ENCODE data around the gene TLCD2. TPM values are rescaled to one million over a fixed set of nuclear protein-coding genes. Genes with fewer than 3 reads are reported as not detected.
"Not testable (repeated sequence)": the region's sequence is repeated elsewhere in the genome, so short reads cannot be mapped to it uniquely, and the experiment has no call there.

TLCD2 gene
- total RNA-seq, 2 donors from 2014 or later, result 0.70 to 1.8 TPM

DNA sequence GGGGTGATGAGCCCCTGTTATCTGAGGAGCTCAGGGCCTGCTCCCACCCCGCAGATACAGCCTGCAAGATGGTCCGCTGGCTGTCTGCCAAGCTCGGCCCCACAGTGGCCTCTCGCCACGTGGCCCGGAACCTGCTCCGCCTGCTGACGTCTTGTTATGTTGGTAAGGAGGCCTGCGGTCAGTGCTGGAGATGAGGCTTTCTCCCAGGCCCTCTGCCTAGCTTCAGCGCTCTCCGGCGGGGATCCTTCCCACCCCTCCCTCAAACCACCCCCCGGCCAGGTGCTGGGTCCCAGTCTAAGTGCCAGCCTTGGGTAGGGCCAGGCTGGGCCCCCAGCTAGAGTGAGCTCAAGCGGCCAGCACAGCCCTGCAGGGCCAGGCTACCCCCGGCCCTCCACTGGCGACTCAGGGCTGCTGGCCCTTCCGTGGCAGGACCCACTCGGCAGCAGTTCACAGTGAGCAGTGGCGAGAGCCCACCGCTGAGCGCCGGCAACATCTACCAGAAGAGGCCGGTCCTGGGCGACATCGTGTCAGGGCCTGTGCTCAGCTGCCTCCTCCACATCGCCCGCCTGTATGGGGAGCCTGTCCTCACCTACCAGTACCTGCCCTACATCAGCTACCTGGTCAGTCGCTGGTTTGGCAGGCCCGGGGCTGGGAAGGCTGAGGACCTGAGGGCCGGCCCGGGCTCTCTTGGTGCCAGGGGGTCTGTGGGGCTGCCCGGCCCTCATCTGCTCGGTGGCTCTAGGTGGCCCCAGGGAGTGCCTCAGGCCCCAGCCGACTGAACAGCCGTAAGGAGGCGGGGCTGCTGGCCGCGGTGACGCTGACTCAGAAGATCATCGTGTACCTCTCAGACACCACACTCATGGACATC lies 20.4 kb upstream of the TLCD2 start:
- H3K4me1 Mint-ChIP-seq (ENCODE audit: low read depth), result peaks cover 19% of the 10 kb centered on the region
- H3K4me3 Mint-ChIP-seq, result no peak overlapping the region
- H3K27ac Mint-ChIP-seq, result no peak overlapping the region
- DNase-seq, result no peak
- H3K27me3 Mint-ChIP-seq (ENCODE audit: low read depth), result no peaks in the 10 kb centered on the region
- no peaks in the 10 kb centered on the region for H3K9me3 Mint-ChIP-seq
- no peaks in the 10 kb centered on the region for H3K36me3 Mint-ChIP-seq (ENCODE audit: insufficient read depth in 2 of 2)
- ATAC-seq (replicated peaks in 1 of 2), result peak in 1 of 2 donors; percentile 13

DNA sequence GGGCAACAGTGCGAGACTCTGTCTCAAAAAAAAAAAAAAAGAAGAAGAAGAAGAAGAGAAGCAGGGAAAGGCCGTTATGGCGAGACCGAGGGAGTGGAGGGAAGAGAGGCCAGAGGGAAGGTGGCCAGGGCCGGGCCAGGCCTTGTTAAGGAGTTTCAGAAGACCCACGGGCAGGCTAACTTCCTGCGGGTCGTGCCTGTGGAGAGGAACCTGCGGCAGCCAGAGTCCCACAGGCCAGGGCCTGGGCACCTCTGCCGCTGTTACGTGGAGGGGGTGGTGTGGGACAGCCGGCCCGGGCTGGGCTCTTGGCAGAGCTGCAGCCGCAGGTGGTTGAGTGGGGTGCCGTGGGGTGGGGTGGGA lies 19.8 kb upstream of the TLCD2 start:
- H3K27ac Mint-ChIP-seq, result peak overlapping the region; percentile 42
- no peak for ATAC-seq (replicated peaks in 1 of 2)
- DNase-seq, result no peak
- H3K27me3 Mint-ChIP-seq (ENCODE audit: low read depth), result no peaks in the 10 kb centered on the region
- H3K36me3 Mint-ChIP-seq (ENCODE audit: insufficient read depth in 2 of 2), result no peaks in the 10 kb centered on the region
- no peak overlapping the region for H3K4me3 Mint-ChIP-seq
- peaks cover 22% of the 10 kb centered on the region for H3K4me1 Mint-ChIP-seq (ENCODE audit: low read depth)
- H3K9me3 Mint-ChIP-seq, result no peaks in the 10 kb centered on the region

DNA sequence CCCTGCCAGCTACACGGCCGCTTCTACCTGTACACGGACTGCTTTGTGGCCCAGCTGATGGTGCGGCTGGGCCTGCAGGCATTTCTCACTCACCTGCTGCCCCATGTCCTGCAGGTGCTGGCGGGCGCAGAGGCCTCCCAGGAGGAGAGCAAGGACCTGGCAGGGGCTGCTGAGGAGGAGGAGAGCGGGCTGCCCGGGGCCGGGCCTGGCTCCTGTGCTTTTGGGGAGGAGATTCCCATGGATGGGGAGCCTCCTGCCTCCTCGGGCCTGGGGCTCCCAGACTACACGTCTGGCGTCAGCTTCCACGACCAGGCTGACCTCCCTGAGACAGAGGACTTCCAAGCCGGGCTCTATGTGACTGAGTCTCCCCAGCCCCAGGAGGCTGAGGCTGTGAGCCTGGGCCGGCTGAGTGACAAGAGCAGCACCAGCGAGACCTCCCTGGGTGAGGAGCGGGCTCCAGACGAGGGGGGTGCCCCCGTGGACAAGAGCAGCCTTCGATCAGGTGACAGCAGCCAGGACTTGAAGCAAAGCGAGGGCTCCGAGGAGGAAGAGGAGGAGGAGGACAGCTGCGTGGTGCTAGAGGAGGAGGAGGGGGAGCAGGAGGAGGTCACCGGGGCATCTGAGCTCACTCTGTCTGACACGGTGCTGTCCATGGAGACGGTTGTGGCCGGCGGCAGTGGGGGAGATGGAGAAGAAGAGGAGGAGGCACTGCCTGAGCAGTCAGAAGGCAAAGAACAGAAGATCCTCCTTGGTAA lies 17.9 kb upstream of the TLCD2 start:
- DNase-seq (no peak), ATAC-seq (replicated peaks in 1 of 2) (no peak)
- Mint-ChIP-seq H3K4me1 (ENCODE audit: low read depth) (peaks cover 32% of the 10 kb centered on the region), H3K36me3 (ENCODE audit: insufficient read depth in 2 of 2) (no peaks in the 10 kb centered on the region), H3K4me3 (no peak overlapping the region), H3K27me3 (ENCODE audit: low read depth) (no peaks in the 10 kb centered on the region), H3K9me3 (no peaks in the 10 kb centered on the region), H3K27ac (no peak overlapping the region)

DNA sequence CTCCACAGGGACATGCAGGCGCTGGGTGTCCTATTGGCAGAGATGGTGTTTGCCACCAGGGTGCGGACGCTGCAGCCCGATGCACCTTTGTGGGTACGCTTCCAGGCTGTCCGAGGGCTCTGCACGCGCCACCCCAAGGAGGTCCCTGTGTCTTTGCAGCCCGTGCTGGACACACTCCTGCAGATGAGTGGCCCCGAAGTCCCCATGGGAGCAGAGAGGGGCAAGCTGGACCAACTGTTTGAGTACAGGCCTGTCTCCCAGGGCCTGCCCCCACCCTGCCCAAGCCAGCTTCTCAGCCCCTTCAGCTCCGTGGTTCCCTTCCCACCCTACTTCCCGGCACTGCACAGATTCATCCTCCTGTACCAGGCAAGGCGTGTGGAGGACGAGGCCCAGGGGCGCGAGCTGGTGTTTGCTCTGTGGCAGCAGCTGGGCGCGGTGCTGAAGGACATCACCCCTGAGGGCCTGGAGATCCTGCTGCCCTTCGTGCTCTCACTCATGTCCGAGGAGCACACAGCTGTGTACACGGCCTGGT lies 17.1 kb upstream of the TLCD2 start:
- no peak overlapping the region for H3K27ac Mint-ChIP-seq
- ATAC-seq (replicated peaks in 1 of 2) (no peak), DNase-seq (no peak)
- H3K4me1 Mint-ChIP-seq (ENCODE audit: low read depth), result peaks cover 38% of the 10 kb centered on the region
- H3K9me3 Mint-ChIP-seq, result no peaks in the 10 kb centered on the region
- H3K4me3 Mint-ChIP-seq, result no peak overlapping the region
- H3K36me3 Mint-ChIP-seq (ENCODE audit: insufficient read depth in 2 of 2), result no peaks in the 10 kb centered on the region
- no peaks in the 10 kb centered on the region for H3K27me3 Mint-ChIP-seq (ENCODE audit: low read depth)

DNA sequence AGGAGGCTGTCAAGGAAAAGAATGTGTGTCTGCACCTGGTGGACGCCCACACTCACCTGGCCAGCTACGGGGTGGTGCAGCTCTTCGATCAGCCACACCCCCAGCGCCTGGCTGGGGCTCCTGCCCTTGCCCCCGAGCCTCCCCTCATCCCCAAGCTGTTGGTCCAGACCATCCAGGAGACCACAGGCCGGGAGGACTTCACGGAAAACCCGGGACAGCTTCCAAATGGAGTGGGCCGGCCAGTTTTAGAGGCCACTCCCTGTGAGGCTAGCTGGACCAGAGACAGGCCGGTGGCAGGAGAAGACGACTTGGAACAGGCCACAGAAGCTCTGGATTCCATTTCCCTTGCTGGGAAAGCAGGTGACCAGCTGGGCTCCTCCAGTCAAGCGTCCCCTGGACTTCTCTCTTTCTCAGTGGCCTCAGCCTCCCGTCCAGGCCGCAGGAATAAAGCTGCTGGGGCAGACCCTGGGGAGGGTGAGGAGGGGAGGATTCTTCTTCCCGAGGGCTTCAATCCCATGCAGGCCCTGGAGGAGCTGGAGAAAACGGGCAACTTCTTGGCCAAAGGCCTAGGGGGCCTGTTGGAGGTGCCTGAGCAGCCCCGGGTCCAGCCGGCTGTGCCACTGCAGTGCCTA lies 16.6 kb upstream of the TLCD2 start:
- Mint-ChIP-seq H3K4me3 (peak overlapping the region in 1 of 2 donors; percentile 37), H3K4me1 (ENCODE audit: low read depth) (peaks cover 38% of the 10 kb centered on the region), H3K9me3 (no peaks in the 10 kb centered on the region), H3K27me3 (ENCODE audit: low read depth) (no peaks in the 10 kb centered on the region), H3K36me3 (ENCODE audit: insufficient read depth in 2 of 2) (no peaks in the 10 kb centered on the region), H3K27ac (no peak overlapping the region)
- no peak for DNase-seq
- ATAC-seq (replicated peaks in 1 of 2), result no peak

DNA sequence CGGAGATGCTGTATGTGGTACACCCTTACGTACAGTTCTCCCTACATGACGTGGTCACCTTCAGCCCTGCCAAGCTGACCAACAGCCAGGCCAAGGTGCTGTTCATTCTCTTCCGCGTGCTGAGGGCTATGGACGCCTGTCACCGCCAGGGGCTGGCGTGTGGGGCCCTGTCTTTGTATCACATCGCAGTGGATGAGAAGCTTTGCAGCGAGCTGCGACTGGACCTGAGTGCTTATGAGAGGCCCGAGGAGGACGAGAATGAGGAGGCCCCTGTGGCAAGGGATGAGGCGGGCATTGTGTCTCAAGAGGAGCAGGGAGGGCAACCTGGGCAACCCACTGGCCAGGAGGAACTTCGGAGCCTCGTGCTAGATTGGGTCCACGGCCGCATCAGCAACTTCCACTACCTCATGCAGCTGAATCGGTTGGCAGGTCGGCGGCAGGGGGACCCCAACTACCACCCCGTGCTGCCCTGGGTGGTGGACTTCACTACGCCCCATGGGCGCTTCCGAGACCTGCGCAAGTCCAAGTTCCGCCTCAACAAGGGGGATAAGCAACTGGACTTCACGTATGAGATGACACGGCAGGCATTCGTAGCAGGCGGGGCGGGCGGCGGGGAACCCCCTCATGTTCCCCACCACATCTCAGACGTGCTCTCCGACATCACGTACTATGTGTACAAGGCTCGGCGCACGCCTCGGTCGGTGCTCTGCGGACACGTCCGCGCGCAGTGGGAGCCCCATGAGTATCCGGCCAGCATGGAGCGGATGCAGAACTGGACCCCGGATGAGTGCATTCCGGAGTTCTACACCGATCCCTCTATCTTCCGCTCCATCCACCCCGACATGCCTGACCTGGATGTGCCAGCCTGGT lies 15.7 kb upstream of the TLCD2 start:
- Mint-ChIP-seq H3K36me3 (ENCODE audit: insufficient read depth in 2 of 2) (no peaks in the 10 kb centered on the region), H3K9me3 (no peaks in the 10 kb centered on the region)
- no peak for ATAC-seq (replicated peaks in 1 of 2)

DNA sequence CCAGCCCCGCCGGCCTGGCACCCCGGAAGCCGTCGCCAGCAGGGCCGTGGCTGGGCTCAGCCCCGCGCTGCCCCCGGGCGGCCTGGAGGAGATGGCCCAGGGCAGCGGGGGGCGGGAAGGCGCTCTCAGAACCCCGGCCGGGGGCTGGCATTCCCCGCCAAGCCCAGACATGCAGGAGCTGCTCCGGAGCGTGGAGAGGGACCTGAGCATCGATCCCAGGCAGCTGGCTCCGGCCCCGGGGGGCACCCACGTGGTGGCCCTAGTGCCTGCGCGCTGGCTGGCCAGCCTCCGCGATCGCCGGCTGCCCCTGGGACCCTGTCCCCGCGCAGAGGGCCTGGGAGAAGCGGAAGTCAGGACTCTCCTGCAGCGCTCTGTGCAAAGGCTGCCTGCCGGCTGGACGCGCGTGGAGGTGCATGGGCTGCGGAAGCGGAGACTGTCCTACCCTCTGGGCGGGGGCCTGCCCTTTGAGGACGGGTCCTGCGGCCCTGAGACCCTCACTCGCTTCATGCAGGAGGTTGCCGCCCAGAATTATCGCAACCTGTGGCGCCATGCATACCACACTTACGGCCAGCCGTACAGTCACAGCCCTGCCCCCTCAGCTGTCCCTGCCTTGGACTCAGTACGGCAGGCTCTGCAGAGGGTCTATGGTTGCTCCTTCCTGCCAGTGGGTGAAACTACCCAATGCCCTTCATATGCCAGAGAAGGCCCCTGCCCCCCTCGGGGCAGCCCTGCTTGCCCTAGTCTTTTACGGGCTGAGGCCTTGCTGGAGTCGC lies 14.9 kb upstream of the TLCD2 start:
- peaks cover 42% of the 10 kb centered on the region for H3K4me1 Mint-ChIP-seq (ENCODE audit: low read depth)
- H3K36me3 Mint-ChIP-seq (ENCODE audit: insufficient read depth in 2 of 2), result no peaks in the 10 kb centered on the region
- no peaks in the 10 kb centered on the region for H3K9me3 Mint-ChIP-seq
- no peaks in the 10 kb centered on the region for H3K27me3 Mint-ChIP-seq (ENCODE audit: low read depth)
- no peak for DNase-seq
- ATAC-seq (replicated peaks in 1 of 2), result peak; percentile 75 to 80
- no peak overlapping the region for H3K27ac Mint-ChIP-seq
- peak overlapping the region; percentile 78 to 82 for H3K4me3 Mint-ChIP-seq

More for the DNA sequence above, 15.7 kb upstream of the TLCD2 start:
- no peak for DNase-seq
- Mint-ChIP-seq H3K4me1 (ENCODE audit: low read depth) (peaks cover 38% of the 10 kb centered on the region), H3K27ac (no peak overlapping the region), H3K27me3 (ENCODE audit: low read depth) (no peaks in the 10 kb centered on the region), H3K4me3 (peak overlapping the region; percentile 78 to 82)

DNA sequence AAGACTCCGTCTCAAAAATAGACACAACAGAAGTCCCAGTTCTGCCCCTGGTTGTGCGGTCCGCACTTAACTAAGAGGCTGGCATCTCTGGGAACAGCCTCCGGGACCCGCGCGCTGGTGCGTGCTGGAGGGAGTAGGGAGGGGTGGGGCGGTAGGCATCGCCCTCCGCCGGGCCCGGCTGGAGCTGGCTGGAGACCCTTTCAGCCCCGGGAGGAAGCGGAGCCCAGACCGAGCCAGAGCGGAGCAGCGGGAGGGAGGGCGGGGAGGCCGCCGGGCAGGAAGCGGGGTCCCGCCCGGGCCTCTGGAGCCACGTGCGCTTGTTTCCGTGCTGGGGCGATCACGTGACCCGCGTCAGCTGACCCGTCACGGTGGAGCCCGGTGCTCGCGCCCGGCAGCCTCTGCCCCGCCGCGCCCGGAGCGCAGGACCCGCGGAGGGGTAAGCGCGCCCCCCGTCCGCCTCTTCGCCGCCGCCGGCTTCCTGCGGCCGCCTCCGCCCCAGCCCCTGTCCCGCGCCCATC lies 14.2 kb upstream of the TLCD2 start, which contains the start of gene WDR81:
Gene WDR81 (plus strand): TSS at position 354 of the 518 bp plus-strand sequence. CDS start 256 bp downstream, outside the sequence.
- ATAC-seq (replicated peaks in 1 of 2) (peak; percentile 90 to 91), DNase-seq (peak; percentile 88 to 92)
- Mint-ChIP-seq H3K4me1 (ENCODE audit: low read depth) (peaks cover 37% of the 10 kb centered on the region), H3K36me3 (ENCODE audit: insufficient read depth in 2 of 2) (no peaks in the 10 kb centered on the region), H3K27me3 (ENCODE audit: low read depth) (no peaks in the 10 kb centered on the region), H3K4me3 (peak within 1 kb of the TSS; percentile 80 to 82), H3K9me3 (no peaks in the 10 kb centered on the region), H3K27ac (peak within 1 kb of the TSS; percentile 65)

DNA sequence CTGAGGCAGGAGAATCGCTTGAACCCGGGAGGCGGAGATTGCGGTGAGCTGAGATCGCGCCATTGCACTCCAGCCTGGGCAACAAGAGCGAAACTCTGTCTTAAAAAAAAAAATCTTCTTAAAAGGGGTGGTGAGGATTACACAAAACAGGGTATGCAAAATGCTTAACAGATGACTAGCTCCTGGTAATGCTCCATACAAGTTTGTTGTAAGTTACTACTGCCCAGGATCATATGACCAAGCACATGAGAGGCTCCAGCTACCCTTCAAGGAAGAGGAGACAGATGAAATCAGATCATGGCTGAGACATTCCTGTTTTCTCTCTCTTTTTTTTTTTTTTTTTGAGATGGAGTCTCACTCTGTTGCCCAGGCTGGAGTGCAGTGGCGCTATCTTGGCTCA lies 11.8 kb upstream of the TLCD2 start:
- not testable (repeated sequence) for H3K27me3 Mint-ChIP-seq (ENCODE audit: low read depth); H3K9me3 Mint-ChIP-seq; H3K27ac Mint-ChIP-seq; H3K4me3 Mint-ChIP-seq; H3K36me3 Mint-ChIP-seq (ENCODE audit: insufficient read depth in 2 of 2); ATAC-seq (replicated peaks in 1 of 2); DNase-seq
- H3K4me1 Mint-ChIP-seq (ENCODE audit: low read depth), result peaks cover 38% of the 10 kb centered on the region

DNA sequence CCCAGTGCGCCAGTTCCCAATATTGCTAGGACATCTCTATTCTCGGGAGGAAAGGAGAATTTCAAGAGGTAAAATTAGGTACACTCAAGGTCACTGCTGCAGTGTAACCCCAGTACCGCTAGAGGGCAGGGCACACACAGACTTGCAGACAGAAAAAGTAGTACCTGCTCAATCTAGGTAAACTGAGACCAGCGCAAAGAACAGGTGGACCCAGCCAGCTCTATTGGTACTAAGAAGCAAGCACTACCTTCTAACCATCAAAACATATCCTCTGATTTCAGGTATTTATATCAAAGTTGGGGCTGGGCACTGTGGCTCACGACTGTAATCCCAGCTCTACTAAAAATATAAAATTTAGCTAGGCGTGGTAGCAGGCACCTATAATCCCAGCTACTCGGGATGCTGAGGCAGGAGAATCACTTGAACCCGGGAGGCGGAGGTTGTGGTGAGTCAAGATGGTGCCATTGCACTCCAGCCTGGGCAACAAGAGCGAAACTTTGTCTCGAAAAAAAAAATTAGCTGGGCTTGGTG lies 10.7 kb upstream of the TLCD2 start:
- ATAC-seq (replicated peaks in 1 of 2) (no peak), DNase-seq (peak; percentile 66 to 76)
- Mint-ChIP-seq H3K27me3 (ENCODE audit: low read depth) (no peaks in the 10 kb centered on the region), H3K9me3 (no peaks in the 10 kb centered on the region), H3K4me1 (ENCODE audit: low read depth) (peaks cover 39% of the 10 kb centered on the region), H3K27ac (no peak overlapping the region), H3K4me3 (no peak overlapping the region), H3K36me3 (ENCODE audit: insufficient read depth in 2 of 2) (peaks cover 0 to 5% of the 10 kb centered on the region in 2 donors)

DNA sequence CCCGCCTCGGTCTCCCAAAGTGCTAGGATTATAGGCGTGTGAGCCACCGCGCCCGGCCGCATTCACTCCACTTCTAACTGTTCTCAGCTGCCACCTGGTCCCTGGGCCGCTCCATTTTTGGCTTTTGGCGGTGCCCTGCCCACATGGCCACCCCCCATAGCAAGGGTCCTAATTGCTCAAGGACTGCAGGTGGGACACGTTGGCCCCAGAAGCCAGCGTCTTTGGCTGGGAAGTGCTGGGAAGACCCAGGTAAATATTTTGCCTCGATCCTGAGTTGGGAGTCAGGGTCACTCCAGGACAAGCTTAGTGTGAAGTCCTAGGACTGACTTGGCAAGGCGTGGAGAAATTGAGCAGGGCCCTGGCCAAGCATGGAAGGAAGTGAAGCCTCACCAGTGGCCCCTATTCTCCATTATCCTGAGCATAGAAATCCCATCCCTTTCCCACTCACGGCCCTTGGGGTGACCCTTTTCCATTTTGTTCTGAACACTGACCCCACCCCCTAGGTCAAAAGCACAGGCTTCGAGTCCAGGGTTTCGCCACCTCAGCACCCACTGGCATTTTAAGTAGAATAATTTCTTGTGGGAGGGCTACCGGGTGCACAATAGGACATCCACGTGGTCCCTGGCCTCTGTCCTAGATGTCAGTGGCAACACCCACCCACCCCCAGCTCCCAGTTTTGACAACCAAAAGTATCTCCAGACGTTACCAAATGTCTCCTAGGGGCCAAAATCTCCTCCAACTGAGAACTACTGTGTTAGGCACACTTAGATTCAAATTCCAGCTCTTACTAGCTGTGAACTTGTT lies 8.4 kb upstream of the TLCD2 start:
- Mint-ChIP-seq H3K4me3 (peak overlapping the region; percentile 98 to 99), H3K36me3 (ENCODE audit: insufficient read depth in 2 of 2) (peaks cover 0 to 7% of the 10 kb centered on the region in 2 donors), H3K27ac (peak overlapping the region; percentile 85), H3K9me3 (no peaks in the 10 kb centered on the region), H3K27me3 (ENCODE audit: low read depth) (peaks cover 5% of the 10 kb centered on the region), H3K4me1 (ENCODE audit: low read depth) (peaks cover 45% of the 10 kb centered on the region)
- DNase-seq (no peak), ATAC-seq (replicated peaks in 1 of 2) (no peak)

Measured in activated T-cell treated with anti-CD3 and anti-CD28 coated beads, Interleukin-2, amount 50 U/mL, for 72 hours (primary cell).